A673 (cell line): ENCODE measurements around the gene NUTM1. TPM values are rescaled to one million over a fixed set of nuclear protein-coding genes. Genes with fewer than 3 reads are reported as not detected.

Experiments
- Bru-seq: library from RNA; stranded (reverse); fragments of 400-500 nt; gene quantifications from one replicate; lab custom pipeline; 2021; lab: Mats Ljungman, UMichigan
- BruChase-seq, 2 experiments: library from RNA; stranded (reverse); fragments of 400-500 nt; gene quantifications; one replicate each; lab custom pipeline; 2021; lab: Mats Ljungman, UMichigan
- BruUV-seq: library from RNA; stranded (reverse); fragments of 400-500 nt; replicated peaks from 2 replicates; lab custom pipeline; 2021; lab: Mats Ljungman, UMichigan
- CTCF ChIA-PET: fragments of 300-600 bp; sonication (Branson Sonifier 250); formaldehyde crosslinking; loops from one replicate; lab custom pipeline; 2022; ENCODE audit warnings: antibody characterized with exemption; lab: Charles Lee
- POLR2A ChIA-PET: fragments of 300-600 bp; sonication (Branson Sonifier 250); formaldehyde crosslinking; loops from one replicate; lab custom pipeline; 2022; ENCODE audit warnings: antibody characterized with exemption; ENCODE audit not compliant: low non-redundant PET; lab: Charles Lee
- DNase-seq: peaks from one replicate; pipeline ENCODE4 v3.0.0-alpha.2; 2015; ENCODE audit warnings: low spot score
- H3K27ac ChIP-seq: fragments of 200-600 bp; sonication (generic); 2 replicates; pipeline ENCODE4 v1.5.1; 2016; ENCODE audit warnings: mixed run types, low read depth, mild to moderate bottlenecking, mixed read lengths, antibody characterized with exemption, low read length; ENCODE audit not compliant: poor library complexity, severe bottlenecking
- H3K27me3 ChIP-seq: fragments of 200-600 bp; sonication (generic); replicated peaks from 2 replicates; pipeline ENCODE4 v1.6.1; 2017; ENCODE audit warnings: mixed run types, low read depth, mild to moderate bottlenecking, mixed read lengths, antibody characterized with exemption, low read length; ENCODE audit not compliant: insufficient read depth, poor library complexity
- H3K36me3 ChIP-seq: fragments of 200-600 bp; sonication (generic); 2 replicates; pipeline ENCODE4 v1.6.1; 2016; ENCODE audit warnings: mixed run types, mild to moderate bottlenecking, mixed read lengths, antibody characterized with exemption, low read length; ENCODE audit not compliant: insufficient read depth, poor library complexity, severe bottlenecking
- H3K4me1 ChIP-seq: fragments of 200-600 bp; sonication (generic); 2 replicates; pipeline ENCODE4 v1.6.1; 2017; ENCODE audit warnings: mixed run types, mild to moderate bottlenecking, mixed read lengths, antibody characterized with exemption, low read length; ENCODE audit not compliant: insufficient read depth, poor library complexity, severe bottlenecking
- H3K4me3 ChIP-seq: fragments of 200-600 bp; sonication (generic); 2 replicates; pipeline ENCODE4 v1.5.1; 2016; ENCODE audit warnings: low read depth, mixed run types, mild to moderate bottlenecking, mixed read lengths, low read length; ENCODE audit not compliant: poor library complexity, severe bottlenecking
- H3K9me3 ChIP-seq: fragments of 200-600 bp; sonication (generic); 2 replicates; pipeline ENCODE4 v1.6.1; 2016; ENCODE audit warnings: mixed run types, low read depth, mild to moderate bottlenecking, mixed read lengths, antibody characterized with exemption, low read length; ENCODE audit not compliant: poor library complexity, severe bottlenecking
- EZH2 ChIP-seq: fragments of 200-600 bp; sonication (generic); IDR thresholded peaks from 2 replicates; pipeline ENCODE4 v1.6.1; 2017; ENCODE audit warnings: borderline replicate concordance, low read depth, mild to moderate bottlenecking, mixed read lengths, antibody characterized with exemption, low read length; ENCODE audit not compliant: poor library complexity, severe bottlenecking
- intact Hi-C: fragments of 100-400 bp; cut with micrococcal nuclease; formaldehyde crosslinking; loops from one replicate; pipeline ENCODE4 v1.10.0; 2022; ENCODE audit not compliant: unreplicated experiment
- long read RNA-seq: library from polyadenylated mRNA; stranded (forward); transcript quantifications from one replicate; pipeline ENCODE4 v2.0.0, GENCODE V29; 2022
- total RNA-seq: library from RNA; stranded (reverse); gene quantifications from 2 replicates; pipeline ENCODE4 v1.2.3, GENCODE V29; 2021
- TF ChIP-seq, protein P1 (sequence below): fragments of 300-800, 200-600 bp; sonication (generic); conservative IDR thresholded peaks from 2 replicates; pipeline ENCODE4 v1.5.1; 2017; ENCODE audit warnings: low read depth, mild to moderate bottlenecking, antibody characterized with exemption, low read length, moderate library complexity, mixed read lengths

Gene NUTM1, protein sequence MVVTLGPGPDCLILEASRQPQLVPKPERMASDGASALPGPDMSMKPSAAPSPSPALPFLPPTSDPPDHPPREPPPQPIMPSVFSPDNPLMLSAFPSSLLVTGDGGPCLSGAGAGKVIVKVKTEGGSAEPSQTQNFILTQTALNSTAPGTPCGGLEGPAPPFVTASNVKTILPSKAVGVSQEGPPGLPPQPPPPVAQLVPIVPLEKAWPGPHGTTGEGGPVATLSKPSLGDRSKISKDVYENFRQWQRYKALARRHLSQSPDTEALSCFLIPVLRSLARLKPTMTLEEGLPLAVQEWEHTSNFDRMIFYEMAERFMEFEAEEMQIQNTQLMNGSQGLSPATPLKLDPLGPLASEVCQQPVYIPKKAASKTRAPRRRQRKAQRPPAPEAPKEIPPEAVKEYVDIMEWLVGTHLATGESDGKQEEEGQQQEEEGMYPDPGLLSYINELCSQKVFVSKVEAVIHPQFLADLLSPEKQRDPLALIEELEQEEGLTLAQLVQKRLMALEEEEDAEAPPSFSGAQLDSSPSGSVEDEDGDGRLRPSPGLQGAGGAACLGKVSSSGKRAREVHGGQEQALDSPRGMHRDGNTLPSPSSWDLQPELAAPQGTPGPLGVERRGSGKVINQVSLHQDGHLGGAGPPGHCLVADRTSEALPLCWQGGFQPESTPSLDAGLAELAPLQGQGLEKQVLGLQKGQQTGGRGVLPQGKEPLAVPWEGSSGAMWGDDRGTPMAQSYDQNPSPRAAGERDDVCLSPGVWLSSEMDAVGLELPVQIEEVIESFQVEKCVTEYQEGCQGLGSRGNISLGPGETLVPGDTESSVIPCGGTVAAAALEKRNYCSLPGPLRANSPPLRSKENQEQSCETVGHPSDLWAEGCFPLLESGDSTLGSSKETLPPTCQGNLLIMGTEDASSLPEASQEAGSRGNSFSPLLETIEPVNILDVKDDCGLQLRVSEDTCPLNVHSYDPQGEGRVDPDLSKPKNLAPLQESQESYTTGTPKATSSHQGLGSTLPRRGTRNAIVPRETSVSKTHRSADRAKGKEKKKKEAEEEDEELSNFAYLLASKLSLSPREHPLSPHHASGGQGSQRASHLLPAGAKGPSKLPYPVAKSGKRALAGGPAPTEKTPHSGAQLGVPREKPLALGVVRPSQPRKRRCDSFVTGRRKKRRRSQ
- total RNA-seq, result not detected in 2 replicates
- Bru-seq, nascent RNA, result percentile 6 among the genes with signal in this experiment
- BruChase-seq, experiment 1, labeled RNA remaining after a 2-hour chase, result not detected
- BruChase-seq, experiment 2, labeled RNA remaining after a 6-hour chase, result percentile 6 among the genes with signal in this experiment
- long read RNA-seq, result 0 reads

DNA sequence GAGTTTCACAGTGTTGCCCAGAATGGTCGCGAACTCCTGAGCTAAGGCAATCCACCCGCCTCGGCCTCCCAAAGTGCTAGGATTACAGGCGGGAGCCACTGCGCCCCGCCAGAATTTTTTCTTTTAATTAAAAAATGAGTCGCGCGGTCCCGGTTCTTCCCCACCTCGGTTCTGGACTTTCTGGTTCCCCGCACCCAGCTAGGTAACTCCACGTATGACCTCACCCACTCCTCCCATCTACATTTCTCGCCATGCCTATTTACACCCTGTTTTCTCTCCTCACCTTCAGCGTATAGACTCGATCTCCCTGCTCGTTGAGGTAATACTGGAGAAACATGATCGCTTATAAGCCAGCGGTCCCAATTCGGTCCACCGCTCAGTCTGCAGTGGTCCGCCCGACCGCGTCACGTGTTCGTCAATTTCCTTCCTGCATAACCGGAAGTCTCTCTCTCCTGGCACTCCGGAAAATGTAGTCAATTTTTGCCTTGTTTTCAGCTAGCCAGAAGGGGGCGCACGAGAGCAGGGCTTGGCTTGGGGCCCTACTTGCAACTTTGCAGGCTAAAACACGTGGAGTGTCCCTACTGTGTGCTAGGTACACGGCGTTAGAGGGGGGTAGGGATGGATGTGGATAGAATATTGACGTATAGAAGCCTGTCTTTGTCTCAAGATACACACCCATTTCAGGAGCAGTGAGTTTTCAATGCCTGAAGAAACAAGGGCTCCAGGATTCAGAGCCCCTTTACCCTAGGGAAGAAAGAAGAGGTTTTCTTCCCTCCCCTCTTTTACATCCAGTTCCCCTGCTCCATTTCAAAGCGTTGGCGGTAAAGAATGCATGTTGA lies at the start of gene NUTM1, which contains the start of gene NOP10:
NUTM1 (plus strand) TSS at position 579 of the 839 bp plus-strand sequence. CDS start 382 bp downstream, outside the sequence.
NOP10 (minus strand) TSS at position 400 of the 839 bp plus-strand sequence; CDS start at position 337, 63 bp downstream.
- ChIA-PET POLR2A (interaction anchor here (0.6 to 0.8 kb wide), 3 partner anchors 25 to 239 kb away, joined by 3 to 11 read pairs (median 5); no protein-coding TSS in a partner anchor), CTCF (interaction anchor here (0.5 to 2.3 kb wide), 5 partner anchors 25 to 716 kb away, joined by 3 to 6 read pairs (median 3); partner anchors contain the start of genes AQR and LPCAT4)
- intact Hi-C loops, result loop anchor here (1.0 to 5.0 kb wide), 3 partner anchors 24 to 245 kb away; partner anchors contain the start of genes EMC4 and LPCAT4
- Histone ChIP-seq H3K27me3 (no peaks in the 10 kb centered on the region), H3K4me1 (peaks cover 33% of the 10 kb centered on the region), H3K36me3 (peaks cover 35% of the 10 kb centered on the region), H3K4me3 (peak within 1 kb of the TSS; percentile 67), H3K27ac (peak within 1 kb of the TSS; percentile 86), H3K9me3 (no peaks in the 10 kb centered on the region)
- TF ChIP-seq EZH2, result no peak
- TF ChIP-seq, protein P1, sequence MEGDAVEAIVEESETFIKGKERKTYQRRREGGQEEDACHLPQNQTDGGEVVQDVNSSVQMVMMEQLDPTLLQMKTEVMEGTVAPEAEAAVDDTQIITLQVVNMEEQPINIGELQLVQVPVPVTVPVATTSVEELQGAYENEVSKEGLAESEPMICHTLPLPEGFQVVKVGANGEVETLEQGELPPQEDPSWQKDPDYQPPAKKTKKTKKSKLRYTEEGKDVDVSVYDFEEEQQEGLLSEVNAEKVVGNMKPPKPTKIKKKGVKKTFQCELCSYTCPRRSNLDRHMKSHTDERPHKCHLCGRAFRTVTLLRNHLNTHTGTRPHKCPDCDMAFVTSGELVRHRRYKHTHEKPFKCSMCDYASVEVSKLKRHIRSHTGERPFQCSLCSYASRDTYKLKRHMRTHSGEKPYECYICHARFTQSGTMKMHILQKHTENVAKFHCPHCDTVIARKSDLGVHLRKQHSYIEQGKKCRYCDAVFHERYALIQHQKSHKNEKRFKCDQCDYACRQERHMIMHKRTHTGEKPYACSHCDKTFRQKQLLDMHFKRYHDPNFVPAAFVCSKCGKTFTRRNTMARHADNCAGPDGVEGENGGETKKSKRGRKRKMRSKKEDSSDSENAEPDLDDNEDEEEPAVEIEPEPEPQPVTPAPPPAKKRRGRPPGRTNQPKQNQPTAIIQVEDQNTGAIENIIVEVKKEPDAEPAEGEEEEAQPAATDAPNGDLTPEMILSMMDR, result peak; percentile 98
- no TSS peak for BruUV-seq
- peak; percentile 95 for DNase-seq

DNA sequence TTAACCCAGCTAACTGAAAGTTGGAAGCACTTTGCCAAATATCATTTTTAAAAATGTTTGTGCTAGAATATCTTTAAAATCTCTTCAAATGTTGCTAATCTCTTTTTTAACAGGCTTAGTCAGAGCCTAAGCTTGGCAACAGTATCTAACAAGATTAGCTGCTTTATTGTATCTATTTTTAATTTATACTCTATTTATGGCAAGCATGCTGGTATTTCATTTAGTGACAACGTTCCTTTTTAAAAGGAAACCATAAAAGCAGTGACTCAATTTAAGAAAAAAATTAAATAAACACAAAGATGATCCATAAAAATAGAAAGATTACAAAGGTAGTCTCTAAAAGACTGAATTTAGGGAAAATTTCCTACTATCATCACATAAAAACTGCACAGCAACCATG lies 46.1 kb upstream of the NUTM1 start:
- TF ChIP-seq EZH2, result no peak
- TF ChIP-seq, protein P1, result no peak

More for the DNA sequence above, 46.1 kb upstream of the NUTM1 start:
- Histone ChIP-seq H3K4me1 (peaks cover 13% of the 10 kb centered on the region), H3K9me3 (no peaks in the 10 kb centered on the region), H3K36me3 (no peaks in the 10 kb centered on the region), H3K27ac (no peak overlapping the region), H3K4me3 (no peak overlapping the region), H3K27me3 (no peaks in the 10 kb centered on the region)
- BruUV-seq, result no TSS peak
- intact Hi-C loops, result no loop called here
- CTCF ChIA-PET, result no interaction called here
- peak; percentile 17 for DNase-seq
- POLR2A ChIA-PET, result no interaction called here
